HepG2 (cell line): ENCODE measurements around the gene CFAP45. TPM values are rescaled to one million over a fixed set of nuclear protein-coding genes. Genes with fewer than 3 reads are reported as not detected.

Experiments used
- ATAC-seq: fragments of 200-7000 bp; cut with Tn5 transposase; 3 replicates; pipeline ENCODE4 v1.9.1; 2020; ENCODE audit warnings: mild to moderate bottlenecking, moderate library complexity
- BruUV-seq: library from RNA; stranded (reverse); fragments of 400-500 nt; replicated peaks from 2 replicates; lab custom pipeline; 2021; lab: Mats Ljungman, UMichigan
- CTCF ChIA-PET: fragments of 300-600 bp; formaldehyde crosslinking; extraction: SDS; loops from one replicate; lab custom pipeline; 2021; ENCODE audit warnings: low total read pairs, inconsistent platforms, low intra/inter-chr PET ratio; lab: Yijun Ruan, JAX
- POLR2A ChIA-PET: fragments of 350-600 bp; sonication (Branson Sonifier 250); formaldehyde crosslinking; loops from one replicate; lab custom pipeline; 2020; ENCODE audit warnings: antibody characterized with exemption, inconsistent platforms; lab: Yijun Ruan, JAX
- DNase-seq: peaks from one replicate; pipeline ENCODE4 v3.0.0-alpha.2; 2015; ENCODE audit warnings: low spot score
- FAIRE-seq: peaks from 3 replicates; lab custom pipeline; 2011; peaks lifted over from hg19 to GRCh38; lab: Jason Lieb, UNC
- H2AFZ ChIP-seq: one replicate; pipeline ENCODE4 v1.6.1; 2011; ENCODE audit warnings: low read length, inconsistent platforms
- H3K27ac ChIP-seq: fragments of 300-600 bp; 3 replicates; pipeline ENCODE4 v1.8.0; 2011; ENCODE audit warnings: mixed run types, mild to moderate bottlenecking, mixed read lengths, low read length, inconsistent platforms; ENCODE audit not compliant: insufficient read depth; ENCODE audit errors: extremely low read length
- H3K27me3 ChIP-seq, 2 experiments: fragments of 200-600 bp in 1 of 2; 2 replicates in 1 of 2; 3 replicates in 1 of 2; pipeline versions ENCODE4 v1.6.0 to v1.8.0; 2011; ENCODE audit warnings: low read length in 2 of 2, mild to moderate bottlenecking in 2 of 2, moderate library complexity in 2 of 2, inconsistent platforms in 1 of 2; ENCODE audit not compliant: insufficient read depth in 2 of 2, control insufficient read depth in 1 of 2
- H3K36me3 ChIP-seq, 2 experiments: fragments of 200-600 bp in 1 of 2; replicated peaks in 1 of 2; 2 replicates in 1 of 2; 3 replicates in 1 of 2; pipeline versions ENCODE4 v1.5.1 to v1.8.0; 2011; ENCODE audit warnings: low read length in 2 of 2, inconsistent platforms in 1 of 2; ENCODE audit not compliant: insufficient read depth in 2 of 2, control insufficient read depth in 1 of 2
- H3K4me1 ChIP-seq: 2 replicates; pipeline ENCODE4 v1.5.1; 2012; ENCODE audit warnings: low read length, inconsistent platforms; ENCODE audit not compliant: insufficient read depth
- H3K4me2 ChIP-seq: 2 replicates; pipeline ENCODE4 v1.6.0; 2011; ENCODE audit warnings: low read depth, low read length, inconsistent platforms
- H3K4me3 ChIP-seq, 3 experiments: fragments of 200-600 bp in 1 of 3; sonication (generic), shearing (Covaris generic) in 1 of 3; replicated peaks in 1 of 3; 2 replicates each; pipeline ENCODE4 v1.5.1; 2011 to 2016; ENCODE audit warnings: low read length in 3 of 3, inconsistent platforms in 2 of 3, low read depth in 2 of 3, mild to moderate bottlenecking in 2 of 3, control low read depth in 1 of 3, mixed read lengths in 1 of 3; ENCODE audit not compliant: insufficient read depth in 1 of 3
- H3K79me2 ChIP-seq: one replicate; pipeline ENCODE4 v1.6.1; 2011; ENCODE audit warnings: low read length, inconsistent platforms; ENCODE audit not compliant: insufficient read depth
- H3K9ac ChIP-seq: 2 replicates; pipeline ENCODE4 v1.6.0; 2011; ENCODE audit warnings: mild to moderate bottlenecking, low read depth, low read length, inconsistent platforms; ENCODE audit not compliant: insufficient read depth
- H3K9me3 ChIP-seq: 2 replicates; pipeline ENCODE4 v1.5.1; 2012; ENCODE audit warnings: mild to moderate bottlenecking, low read length
- H4K20me1 ChIP-seq: 2 replicates; pipeline ENCODE4 v1.6.0; 2011; ENCODE audit warnings: inconsistent platforms, mild to moderate bottlenecking, low read length, moderate library complexity; ENCODE audit not compliant: insufficient read depth
- FOXC1 ChIP-seq: sonication (generic); formaldehyde crosslinking; IDR thresholded peaks from 2 replicates; pipeline ENCODE4 v1.8.0; 2022; ENCODE audit warnings: mild to moderate bottlenecking, missing genetic modification reagents, borderline replicate concordance
- GATAD1 ChIP-seq: IDR thresholded peaks from 2 replicates; pipeline ENCODE4 v1.6.1; 2016; ENCODE audit warnings: missing genetic modification reagents, missing compliant biosample characterization
- RFXAP ChIP-seq: sonication (generic); formaldehyde crosslinking; IDR thresholded peaks from 2 replicates; pipeline ENCODE4 v1.4.0; 2020; ENCODE audit warnings: missing genetic modification reagents, borderline replicate concordance
- ZBTB46 ChIP-seq: sonication (generic); formaldehyde crosslinking; IDR thresholded peaks from 2 replicates; pipeline ENCODE4 v1.4.0; 2020; ENCODE audit warnings: mild to moderate bottlenecking, missing genetic modification reagents, borderline replicate concordance
- ZNF432 ChIP-seq: sonication (generic); formaldehyde crosslinking; IDR thresholded peaks from 2 replicates; pipeline ENCODE4 v1.5.0; 2020; ENCODE audit warnings: missing genetic modification reagents, mild to moderate bottlenecking, borderline replicate concordance
- ZNF451 ChIP-seq: sonication (generic); formaldehyde crosslinking; IDR thresholded peaks from 2 replicates; pipeline ENCODE4 v1.5.0; 2020; ENCODE audit warnings: mild to moderate bottlenecking, missing genetic modification reagents
- ZNF577 ChIP-seq: sonication (generic); formaldehyde crosslinking; IDR thresholded peaks from 2 replicates; pipeline ENCODE4 v1.4.0; 2020; ENCODE audit warnings: mild to moderate bottlenecking, low read depth, missing genetic modification reagents, borderline replicate concordance
- ZSCAN29 ChIP-seq: sonication (generic); formaldehyde crosslinking; conservative IDR thresholded peaks from 2 replicates; pipeline ENCODE4 v1.4.0; 2020; ENCODE audit warnings: mild to moderate bottlenecking, missing genetic modification reagents
- WGBS: methylation state at CpG from one replicate; pipeline ENCODE4 v1.1.6; 2017; ENCODE audit warnings: low lambda C conversion rate; 5-methylcytosine and 5-hydroxymethylcytosine counted together
- in situ Hi-C: cut with HindIII; loops from 2 replicates; pipeline ENCODE4 v1.10.0; 2017; ENCODE audit warnings: low pct_unique_long_range_greater_than_20kb; ENCODE audit not compliant: extremely low pct_ligation_motif_present
- intact Hi-C: fragments of 100-400 bp; cut with micrococcal nuclease; formaldehyde crosslinking; loops from one replicate; pipeline ENCODE4 v1.10.0; 2022; ENCODE audit not compliant: unreplicated experiment
- polyA plus RNA-seq, 8 experiments: library from polyadenylated mRNA; depleted of rRNA in 3 of 8; stranded (reverse) in 7 of 8; unstranded in 1 of 8; fragments of >200 nt; fragmentation: Illumina TruSeq in 4 of 8; extraction: Trizol in 4 of 8; gene quantifications; 2 replicates each; pipeline versions ENCODE4 v1.2.1 to v1.2.3, GENCODE V29; 2011 to 2016; ENCODE audit warnings: low read depth in 4 of 8, missing spikeins in 1 of 8, mixed read lengths in 1 of 8; ENCODE audit not compliant: insufficient read depth in 1 of 8
- total RNA-seq, 5 experiments: library from RNA; depleted of rRNA; stranded (reverse); fragments of >200 nt; fragmentation: Illumina TruSeq; extraction: Trizol; gene quantifications; 2 replicates each; pipeline ENCODE4 v1.2.3, GENCODE V29; 2016; ENCODE audit warnings: low read depth in 1 of 5
- TF ChIP-seq, protein P1 (sequence below): sonication (generic); formaldehyde crosslinking; IDR thresholded peaks from 2 replicates; pipeline ENCODE4 v1.5.1; 2020; ENCODE audit warnings: mild to moderate bottlenecking, missing genetic modification reagents, moderate library complexity

The CFAP45 gene
- total and polyA plus RNA-seq, 2 of the 13 experiments (the other 11 are each of a cell fraction or from before 2014, with no cell fraction given): not detected

GRCh38 chr1:159864262-159864661 is 35.7 kb downstream of the CFAP45 start:
- peaks cover 6 to 21% of the 10 kb centered on the region in 2 experiments; a peak in 3 of 5 replicates for H3K27me3 ChIP-seq
- no peak for ATAC-seq
- in situ Hi-C loops: no loop called here
- BruUV-seq: no TSS peak
- no peak overlapping the region for H2AFZ ChIP-seq
- no peaks in the 10 kb centered on the region for H4K20me1 ChIP-seq
- H3K27ac ChIP-seq: no peak overlapping the region
- TF ChIP-seq, protein P1, sequence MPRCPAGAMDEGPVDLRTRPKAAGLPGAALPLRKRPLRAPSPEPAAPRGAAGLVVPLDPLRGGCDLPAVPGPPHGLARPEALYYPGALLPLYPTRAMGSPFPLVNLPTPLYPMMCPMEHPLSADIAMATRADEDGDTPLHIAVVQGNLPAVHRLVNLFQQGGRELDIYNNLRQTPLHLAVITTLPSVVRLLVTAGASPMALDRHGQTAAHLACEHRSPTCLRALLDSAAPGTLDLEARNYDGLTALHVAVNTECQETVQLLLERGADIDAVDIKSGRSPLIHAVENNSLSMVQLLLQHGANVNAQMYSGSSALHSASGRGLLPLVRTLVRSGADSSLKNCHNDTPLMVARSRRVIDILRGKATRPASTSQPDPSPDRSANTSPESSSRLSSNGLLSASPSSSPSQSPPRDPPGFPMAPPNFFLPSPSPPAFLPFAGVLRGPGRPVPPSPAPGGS (CRISPR knock-in tag): no peak
- no peak for TF ChIP-seq ZNF451
- no peak for TF ChIP-seq GATAD1 (CRISPR knock-in tag)
- no peak for TF ChIP-seq ZBTB46 (CRISPR knock-in tag)
- TF ChIP-seq ZNF577: no peak
- TF ChIP-seq RFXAP (CRISPR knock-in tag): no peak
- no peak for TF ChIP-seq ZNF432
- no peak for TF ChIP-seq ZSCAN29 (CRISPR knock-in tag)
- TF ChIP-seq FOXC1 (CRISPR knock-in tag): no peak
- TF ChIP-seq, all 625 proteins: peak for 0
- no peaks in the 10 kb centered on the region for H3K79me2 ChIP-seq
- 44% methylated on average over 2 of the region's 2 CpGs for WGBS
- H3K4me1 ChIP-seq: no peaks in the 10 kb centered on the region
- H3K36me3 ChIP-seq: no peaks in the 10 kb centered on the region
- H3K4me3 ChIP-seq: no peak overlapping the region
- no peak overlapping the region for H3K4me2 ChIP-seq
- POLR2A ChIA-PET: no interaction called here
- CTCF ChIA-PET: no interaction called here
- H3K9ac ChIP-seq: no peak overlapping the region
- intact Hi-C loops: no loop called here
- DNase-seq (no peak), FAIRE-seq (no peak)
- no peaks in the 10 kb centered on the region for H3K9me3 ChIP-seq
